Stimulated activated naive CD8-positive, alpha-beta T cell treated with anti-CD3 and anti-CD28 coated beads, Interleukin-15, Interleukin-2, amounts not matched to agents 100 ng/mL and 50 ng/mL, for 24 hours (primary cell): ENCODE measurements around the gene PAFAH1B1.

Source experiments
- H3K27ac Mint-ChIP-seq: one replicate; pipeline ENCODE4 v1.8.0; 2021; ENCODE audit warnings: mild to moderate bottlenecking, mixed read lengths
- H3K27me3 Mint-ChIP-seq: one replicate; pipeline ENCODE4 v1.8.0; 2021; ENCODE audit warnings: mixed read lengths
- H3K36me3 Mint-ChIP-seq: one replicate; pipeline ENCODE4 v1.8.0; 2021; ENCODE audit warnings: low read depth, mixed read lengths
- H3K4me1 Mint-ChIP-seq: one replicate; pipeline ENCODE4 v1.8.0; 2021; ENCODE audit warnings: low read depth, mixed read lengths
- H3K4me3 Mint-ChIP-seq: one replicate; pipeline ENCODE4 v1.8.0; 2021; ENCODE audit warnings: mild to moderate bottlenecking, mixed read lengths
- H3K9me3 Mint-ChIP-seq: one replicate; pipeline ENCODE4 v1.8.0; 2021; ENCODE audit warnings: mixed read lengths

PAFAH1B1 gene

DNA sequence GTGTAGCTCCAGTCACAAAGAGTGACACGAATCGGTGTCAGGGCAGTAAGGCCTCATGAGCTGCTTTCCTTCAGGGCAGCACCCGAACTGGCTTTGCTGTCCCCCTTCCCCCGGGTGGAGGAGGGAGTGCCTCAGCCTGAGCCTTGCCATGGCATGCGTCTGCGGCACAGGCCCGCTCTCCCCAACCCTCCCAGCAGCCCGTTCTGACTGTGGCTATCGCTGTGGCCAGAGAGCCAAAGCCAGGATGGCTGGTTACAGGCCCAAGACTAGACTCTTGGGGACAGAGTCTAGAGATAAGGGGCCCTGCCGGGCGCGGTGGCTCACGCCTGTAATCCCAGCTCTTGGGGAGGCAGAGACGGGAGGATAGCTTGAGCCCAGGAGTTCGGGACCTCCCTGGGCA is 92.2 kb downstream of the PAFAH1B1 start:
- Mint-ChIP-seq H3K27ac (no peak overlapping the region), H3K9me3 (no peaks in the 10 kb centered on the region), H3K36me3 (peaks cover 48% of the 10 kb centered on the region), H3K27me3 (no peaks in the 10 kb centered on the region), H3K4me3 (no peak overlapping the region), H3K4me1 (no peaks in the 10 kb centered on the region)

DNA sequence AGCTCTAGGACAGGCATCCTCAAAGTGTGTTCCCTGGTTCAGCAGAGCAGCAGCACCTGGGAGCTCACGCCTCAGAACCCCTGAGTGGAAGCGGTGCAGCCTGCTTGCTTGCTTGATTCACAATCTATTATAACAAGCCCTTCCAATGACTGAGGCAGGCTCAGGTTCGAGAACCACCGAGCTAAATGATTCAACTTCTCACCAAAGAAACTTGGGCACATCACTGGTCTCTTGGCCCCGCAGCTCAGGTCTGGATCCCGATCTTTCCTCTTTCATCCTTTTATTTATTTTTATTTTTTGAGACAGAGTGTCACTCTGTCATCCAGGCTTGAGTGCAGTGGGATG is 93.6 kb downstream of the PAFAH1B1 start:
- Mint-ChIP-seq H3K36me3 (peaks cover 36% of the 10 kb centered on the region), H3K27me3 (no peaks in the 10 kb centered on the region), H3K9me3 (no peaks in the 10 kb centered on the region), H3K27ac (peak overlapping the region; percentile 45), H3K4me3 (no peak overlapping the region), H3K4me1 (no peaks in the 10 kb centered on the region)

DNA sequence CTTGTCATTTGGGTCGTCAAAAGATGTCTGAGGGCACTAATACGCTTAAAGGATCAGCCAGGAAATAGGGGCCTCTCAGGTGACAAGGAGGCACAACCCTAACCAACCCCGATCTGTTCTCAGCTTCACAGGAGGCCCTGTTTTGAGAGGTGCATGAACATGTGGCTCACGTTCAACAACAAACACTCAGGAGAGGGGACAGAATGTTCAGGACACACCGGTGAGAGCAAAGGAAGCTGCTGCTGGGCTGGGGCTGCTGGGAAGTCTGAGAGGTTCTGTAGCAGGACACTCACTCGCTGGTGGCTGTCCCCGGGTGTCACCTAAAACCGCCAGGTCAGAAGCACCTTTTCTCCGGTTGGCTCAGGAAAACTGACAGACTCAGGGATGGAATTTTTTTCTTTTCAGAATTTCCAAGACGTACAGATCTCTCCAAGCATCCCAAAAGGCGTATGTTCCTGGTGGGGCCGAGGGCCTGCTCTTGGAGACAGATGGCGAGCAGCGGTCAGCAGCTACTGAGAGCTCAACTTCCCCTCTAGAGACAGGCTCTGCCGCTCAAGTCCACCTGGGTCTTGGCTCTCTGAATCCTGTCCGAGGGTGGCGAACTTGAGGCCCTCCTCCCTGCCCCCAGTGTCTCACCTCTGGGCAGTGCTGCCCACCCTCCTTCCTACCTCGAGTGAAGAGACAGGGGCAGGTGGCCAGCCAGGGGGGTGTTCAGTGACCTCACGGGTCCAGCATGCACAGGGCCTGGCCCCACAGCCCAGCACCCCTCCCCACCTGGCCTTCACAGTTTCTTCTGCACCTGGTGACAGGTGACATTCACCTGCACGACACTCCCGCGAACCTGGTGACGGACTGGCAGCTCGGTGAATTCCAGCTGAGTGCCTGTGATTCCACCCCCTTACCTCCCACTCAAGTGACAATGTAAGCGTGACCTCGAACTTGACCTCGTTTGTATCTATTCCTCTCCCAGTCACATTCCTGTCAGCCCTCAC is 95.2 kb downstream of the PAFAH1B1 start:
- Mint-ChIP-seq H3K27ac (no peak overlapping the region), H3K9me3 (no peaks in the 10 kb centered on the region), H3K4me1 (no peaks in the 10 kb centered on the region), H3K36me3 (peaks cover 26% of the 10 kb centered on the region), H3K4me3 (no peak overlapping the region), H3K27me3 (no peaks in the 10 kb centered on the region)

DNA sequence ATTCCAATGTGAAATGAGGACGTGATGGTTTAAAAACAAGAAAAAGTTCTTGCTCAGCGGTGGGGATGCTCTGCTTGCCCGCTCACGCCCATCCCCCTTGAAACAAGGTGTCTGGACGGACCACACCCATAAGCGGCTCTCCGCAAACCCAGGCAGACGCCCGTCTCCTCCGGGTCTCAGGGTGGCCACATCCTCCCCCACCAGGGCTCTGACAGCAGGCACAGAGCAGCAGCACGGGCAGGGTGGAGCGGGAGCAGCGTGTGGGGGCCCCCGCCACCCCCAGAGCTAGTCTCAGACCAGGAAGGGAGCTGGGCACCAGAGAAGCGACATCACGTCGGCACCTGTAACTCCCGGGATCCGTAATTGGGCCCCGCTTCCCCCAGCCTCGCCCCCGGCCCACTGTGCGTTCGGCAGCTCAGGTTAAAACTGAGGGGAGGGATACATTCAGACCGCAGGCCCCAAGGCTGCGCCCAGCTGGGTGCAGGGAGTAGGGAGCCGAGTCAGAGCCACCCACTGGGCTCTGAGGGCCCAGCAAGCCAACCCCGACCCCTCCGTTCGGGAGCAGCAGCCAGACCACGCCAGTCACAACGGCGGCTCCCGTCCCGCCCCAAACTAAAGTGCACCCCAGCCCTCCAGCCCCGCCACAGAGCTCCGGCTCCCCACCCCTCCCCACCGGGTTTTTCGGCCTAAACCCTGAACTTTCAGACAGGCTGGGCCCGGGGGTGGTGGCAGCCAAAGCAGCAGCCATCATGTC is 96.1 kb downstream of the PAFAH1B1 start:
- peaks cover 21% of the 10 kb centered on the region for H3K36me3 Mint-ChIP-seq

DNA sequence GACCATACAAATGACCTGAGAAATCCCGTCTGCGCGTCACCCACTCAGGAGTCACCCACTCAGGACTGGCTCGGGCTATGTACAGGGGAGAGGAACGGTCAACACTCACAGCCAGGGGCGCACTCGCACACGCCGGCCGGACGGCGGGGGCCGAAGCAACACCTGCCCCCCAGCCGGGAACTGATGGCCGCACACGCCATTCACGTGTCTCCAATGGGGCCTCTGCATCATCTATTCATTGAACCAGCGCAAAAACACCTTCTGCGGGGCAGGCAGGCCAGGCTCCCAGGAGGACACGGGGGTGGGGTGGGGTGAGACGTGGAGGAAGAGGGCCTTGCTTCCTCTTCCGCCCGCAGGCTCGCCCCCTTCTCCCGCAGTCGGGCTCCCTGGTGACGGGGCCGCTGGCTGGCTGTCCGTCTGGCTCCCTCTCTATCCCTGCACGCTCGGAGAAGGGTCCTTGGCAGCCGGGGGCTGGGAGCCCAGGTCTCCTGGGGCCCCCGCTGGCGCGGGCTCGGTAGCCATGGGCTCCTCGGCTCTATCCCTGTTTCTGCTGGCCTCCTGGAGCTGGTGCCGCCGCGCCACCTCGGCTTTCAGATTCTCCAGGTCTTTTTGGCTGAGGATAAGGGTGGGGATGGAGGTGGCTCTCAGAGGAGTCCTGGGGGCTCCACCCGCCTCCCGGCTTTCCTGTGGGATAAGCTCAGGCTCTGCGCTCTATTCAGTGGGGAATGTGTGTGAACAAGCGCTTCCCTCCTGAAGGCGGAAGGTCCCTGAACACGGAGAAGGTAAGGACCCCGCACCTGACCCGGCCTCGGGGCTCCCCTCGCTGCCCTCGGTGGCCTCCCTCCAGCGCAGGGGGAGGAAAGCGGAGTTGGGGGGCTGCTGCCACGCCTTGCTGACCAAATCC is 97.0 kb downstream of the PAFAH1B1 start:
- Mint-ChIP-seq H3K27ac (no peak overlapping the region), H3K4me1 (no peaks in the 10 kb centered on the region), H3K4me3 (no peak overlapping the region), H3K27me3 (no peaks in the 10 kb centered on the region), H3K9me3 (no peaks in the 10 kb centered on the region), H3K36me3 (peaks cover 17% of the 10 kb centered on the region)

More for the DNA sequence above, 96.1 kb downstream of the PAFAH1B1 start:
- H3K4me3 Mint-ChIP-seq = no peak overlapping the region
- no peaks in the 10 kb centered on the region for H3K9me3 Mint-ChIP-seq
- H3K27me3 Mint-ChIP-seq = no peaks in the 10 kb centered on the region
- H3K27ac Mint-ChIP-seq = no peak overlapping the region
- no peaks in the 10 kb centered on the region for H3K4me1 Mint-ChIP-seq

DNA sequence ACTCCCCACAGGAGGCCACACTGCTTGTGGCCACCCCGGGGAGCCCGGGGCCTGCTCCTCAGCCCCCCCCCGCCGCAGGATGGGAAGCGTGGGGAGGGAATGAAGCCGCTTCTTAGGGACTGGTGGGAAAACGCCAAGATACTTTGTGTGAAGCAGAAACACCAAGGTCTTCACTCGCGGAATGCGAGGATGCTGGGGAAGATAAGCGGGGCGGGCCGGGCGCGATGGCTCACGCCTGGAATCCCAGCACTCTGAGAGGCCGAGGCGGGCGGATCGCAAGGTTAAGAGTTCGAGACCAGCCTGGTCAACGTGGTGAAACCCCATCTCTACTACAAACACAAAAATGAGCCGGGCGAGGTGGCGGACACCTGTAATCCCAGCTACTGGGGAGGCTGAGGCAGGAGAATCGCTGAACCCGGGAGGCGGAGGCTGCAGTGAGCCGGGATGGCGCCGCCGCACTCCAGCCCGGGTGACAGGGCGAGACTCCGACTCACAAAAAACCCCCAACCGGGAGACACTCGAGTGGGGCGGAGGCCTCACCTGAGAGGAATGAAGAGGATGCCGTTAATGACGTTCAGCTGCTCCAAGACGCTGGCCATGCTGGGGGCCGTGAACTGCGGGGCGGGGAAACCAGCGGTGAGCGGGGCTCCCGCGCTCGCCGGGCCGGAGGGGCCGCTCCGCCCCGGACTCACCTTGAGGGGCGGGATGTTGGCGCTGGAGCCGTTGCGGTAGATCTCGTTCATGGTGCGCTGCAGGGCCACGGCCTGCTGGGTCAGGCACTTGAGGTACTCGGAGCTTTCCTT is 97.8 kb downstream of the PAFAH1B1 start:
- Mint-ChIP-seq H3K9me3 (no peaks in the 10 kb centered on the region), H3K36me3 (peaks cover 14% of the 10 kb centered on the region), H3K27me3 (no peaks in the 10 kb centered on the region), H3K4me3 (no peak overlapping the region), H3K27ac (no peak overlapping the region), H3K4me1 (no peaks in the 10 kb centered on the region)

DNA sequence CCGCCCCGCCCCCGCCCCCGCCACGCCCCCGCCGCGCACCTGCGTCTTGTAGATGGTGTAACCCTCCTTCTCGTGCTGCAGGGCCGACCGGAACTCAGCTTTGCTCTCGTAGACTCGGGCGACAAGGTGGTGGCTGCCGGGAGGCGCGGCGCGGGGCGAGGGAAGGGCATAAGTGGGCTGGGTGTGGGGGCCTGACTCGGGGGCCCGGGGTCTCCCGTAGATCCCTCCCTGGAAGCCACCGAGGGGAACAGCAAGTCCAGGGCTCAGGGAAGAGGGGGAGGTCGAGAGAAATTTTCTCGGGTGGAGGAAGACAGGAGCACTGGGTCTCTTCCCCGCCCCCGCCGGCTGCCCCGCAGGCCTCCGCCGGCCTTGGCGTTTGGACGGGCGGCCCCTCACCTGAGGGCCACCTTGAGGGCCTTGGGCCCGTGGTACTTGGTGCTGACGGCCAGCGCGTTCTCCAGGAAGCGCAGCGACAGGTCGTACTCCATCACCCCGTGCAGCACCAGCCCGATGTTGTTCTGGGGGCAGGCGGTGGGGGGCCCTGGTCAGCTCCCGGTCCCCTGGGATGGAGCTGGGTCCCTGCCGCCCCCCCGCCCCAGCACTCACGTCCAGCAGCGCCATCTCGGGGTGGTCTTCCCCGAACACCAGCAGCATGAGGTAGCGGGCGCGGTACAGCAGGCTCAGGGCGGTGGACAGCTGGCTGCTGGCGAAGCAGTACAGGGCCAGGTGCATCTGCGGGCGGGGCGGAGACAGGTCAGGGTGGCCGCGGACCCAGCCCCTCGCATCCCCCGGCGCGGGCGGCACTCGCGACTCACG is 98.7 kb downstream of the PAFAH1B1 start:
- Mint-ChIP-seq H3K4me3 (no peak overlapping the region), H3K9me3 (no peaks in the 10 kb centered on the region), H3K27me3 (no peaks in the 10 kb centered on the region), H3K27ac (no peak overlapping the region), H3K4me1 (no peaks in the 10 kb centered on the region), H3K36me3 (peaks cover 18% of the 10 kb centered on the region)

DNA sequence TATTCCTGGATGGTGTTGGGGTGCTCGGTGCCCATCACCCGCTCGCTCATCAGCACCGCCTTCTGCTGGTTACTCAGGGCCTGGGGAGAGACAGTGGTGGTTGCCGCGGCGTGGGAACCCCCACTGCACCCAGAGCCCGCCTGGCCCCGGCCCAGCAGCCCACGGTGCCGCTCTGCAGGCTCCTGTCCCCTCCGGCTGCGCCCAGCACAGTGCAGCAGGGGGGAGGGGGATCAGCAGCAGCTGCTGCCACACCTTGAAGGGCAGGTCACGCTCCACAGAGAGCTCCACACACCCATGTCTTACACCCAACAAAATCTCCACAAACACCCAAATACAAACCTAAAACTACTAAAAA is 99.3 kb downstream of the PAFAH1B1 start:
- no peak overlapping the region for H3K4me3 Mint-ChIP-seq
- no peaks in the 10 kb centered on the region for H3K9me3 Mint-ChIP-seq
- H3K27me3 Mint-ChIP-seq = no peaks in the 10 kb centered on the region
- H3K36me3 Mint-ChIP-seq = peaks cover 15% of the 10 kb centered on the region
- no peak overlapping the region for H3K27ac Mint-ChIP-seq
- no peaks in the 10 kb centered on the region for H3K4me1 Mint-ChIP-seq

DNA sequence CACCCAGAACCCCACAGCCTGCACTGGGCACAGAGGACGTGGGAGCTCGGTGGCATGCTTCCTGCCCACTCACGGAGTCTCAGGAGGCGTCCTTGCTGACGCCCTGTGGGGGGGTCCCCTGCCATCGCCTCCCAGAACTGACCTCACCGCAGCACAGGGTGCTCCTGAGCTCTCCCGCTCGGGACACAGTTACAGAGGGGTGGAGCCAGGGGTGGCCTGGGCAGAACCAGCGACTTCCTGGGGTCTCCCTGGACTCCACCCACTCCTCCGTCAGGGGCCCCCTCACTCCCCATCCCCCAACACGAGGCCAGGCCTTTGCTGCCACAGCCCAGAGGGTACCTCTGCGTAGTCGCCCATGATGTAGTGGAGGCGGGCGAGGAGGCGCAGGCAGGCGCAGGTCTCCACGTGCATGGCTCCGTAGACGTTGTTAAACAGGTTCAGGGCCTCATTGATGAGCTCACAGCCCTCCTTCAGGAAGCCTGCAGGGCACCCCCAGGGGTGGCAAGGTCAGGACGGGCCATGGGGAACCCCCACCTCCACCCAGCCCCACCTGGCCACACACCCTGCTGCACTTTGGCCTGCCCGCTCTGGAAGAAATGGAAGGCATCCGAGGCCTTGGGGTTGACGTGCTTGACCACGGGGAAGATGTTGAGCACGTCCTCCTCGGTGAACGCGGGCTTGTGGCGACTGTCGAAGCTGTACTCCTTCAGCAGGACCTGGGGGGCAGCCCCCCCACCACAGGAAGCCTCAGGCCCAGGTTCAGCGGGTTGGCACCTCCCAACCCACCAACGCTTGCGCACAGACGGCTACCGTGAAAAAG is 100.3 kb downstream of the PAFAH1B1 start:
- Mint-ChIP-seq H3K36me3 (peaks cover 16% of the 10 kb centered on the region), H3K4me3 (no peak overlapping the region), H3K27ac (peak overlapping the region; percentile 55), H3K9me3 (no peaks in the 10 kb centered on the region), H3K4me1 (no peaks in the 10 kb centered on the region), H3K27me3 (no peaks in the 10 kb centered on the region)

DNA sequence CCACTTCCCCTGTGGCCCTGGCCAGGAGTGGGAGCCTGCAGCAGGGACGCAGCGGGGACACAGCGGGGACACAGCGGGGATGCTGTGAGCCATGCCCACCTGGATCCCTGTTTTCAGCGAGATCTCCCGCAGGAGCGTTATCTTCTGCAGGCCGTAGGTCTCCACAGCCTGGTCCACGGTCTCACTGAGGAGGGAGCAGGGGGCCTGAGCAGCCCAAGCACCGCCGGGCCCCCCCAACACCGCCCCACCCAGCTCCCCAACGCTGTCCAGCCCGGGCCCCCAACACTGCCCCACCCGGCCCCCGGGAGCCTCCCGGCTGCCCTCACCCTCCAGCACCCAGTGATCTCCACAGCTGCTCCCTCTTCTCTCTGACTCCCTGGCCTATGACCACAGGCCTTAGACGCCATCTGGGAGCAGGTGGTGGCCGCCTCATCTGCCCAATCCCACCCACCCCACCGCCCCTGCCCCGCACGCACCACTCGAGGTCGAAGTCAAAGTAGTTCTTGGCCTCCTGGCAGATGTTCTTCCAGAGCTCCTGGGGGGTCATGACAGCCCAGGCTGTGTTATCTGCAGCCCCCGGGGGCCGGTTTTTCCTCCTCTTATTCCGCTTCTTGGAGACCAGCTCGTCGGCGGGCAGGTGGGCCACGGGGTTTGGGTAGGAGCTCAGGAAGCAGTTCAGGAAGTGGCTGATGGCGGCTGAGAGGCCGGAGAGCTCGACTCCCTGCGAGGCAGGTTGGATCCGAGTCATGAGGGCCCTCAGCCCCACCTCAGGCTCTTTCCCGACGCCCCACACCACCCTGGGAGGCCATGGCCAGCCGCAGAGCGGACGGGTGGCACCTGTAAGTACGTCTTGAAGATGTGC is 101.2 kb downstream of the PAFAH1B1 start:
- Mint-ChIP-seq H3K9me3 (no peaks in the 10 kb centered on the region), H3K4me3 (no peak overlapping the region), H3K27me3 (no peaks in the 10 kb centered on the region), H3K27ac (no peak overlapping the region), H3K4me1 (no peaks in the 10 kb centered on the region), H3K36me3 (peaks cover 15% of the 10 kb centered on the region)

DNA sequence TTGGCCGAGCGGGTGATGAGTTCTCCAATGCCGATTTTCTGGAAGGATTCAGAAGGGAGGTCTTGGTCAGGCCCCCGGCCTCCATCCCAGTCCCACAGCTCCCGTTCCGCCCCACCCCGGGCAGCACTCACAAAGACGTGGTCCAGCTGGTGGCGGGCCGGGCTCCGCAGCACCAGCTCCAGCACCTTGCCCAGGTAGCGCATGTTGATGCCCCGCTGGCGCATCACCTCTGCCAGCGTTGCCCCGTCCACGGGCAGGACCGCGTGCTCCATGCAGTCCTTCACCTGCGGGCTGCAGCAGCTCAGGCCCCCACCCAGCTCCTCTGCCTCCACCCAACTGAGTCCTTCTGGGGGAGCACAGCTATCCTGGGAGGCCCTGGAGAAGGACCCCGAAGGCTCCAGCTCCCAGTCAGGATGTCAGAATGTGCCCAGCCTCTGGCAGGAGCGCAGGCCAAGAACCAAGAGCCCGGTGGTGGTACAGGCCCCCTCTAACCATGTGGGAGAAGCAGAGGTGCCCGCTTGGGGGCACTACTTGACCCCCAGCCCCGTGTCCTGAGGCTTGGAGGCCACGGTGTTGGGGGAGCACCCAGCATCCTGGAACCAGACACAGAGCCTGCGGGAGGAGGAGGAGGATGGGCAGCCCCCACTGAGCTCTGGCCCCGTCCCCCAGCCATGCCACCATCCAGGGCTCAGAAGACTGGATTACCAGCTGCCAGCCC is 101.9 kb downstream of the PAFAH1B1 start:
- Mint-ChIP-seq H3K9me3 (no peaks in the 10 kb centered on the region), H3K4me1 (no peaks in the 10 kb centered on the region), H3K36me3 (peaks cover 22% of the 10 kb centered on the region), H3K27me3 (no peaks in the 10 kb centered on the region), H3K4me3 (no peak overlapping the region), H3K27ac (no peak overlapping the region)
